ENCODE results near the gene ATP6V0B. TPM values are rescaled to one million over a fixed set of nuclear protein-coding genes. Genes with fewer than 3 reads are reported as not detected.

ATP6V0B gene
- total RNA-seq, 4 donors from 2014 or later: 71.2 to 229 (median 106) TPM

GRCh38 chr1:43954036-43954435 lies 20.7 kb upstream of the ATP6V0B start:
- no peak for TF ChIP-seq CTCF (IDR thresholded peaks at IDR 0.05; ENCODE audit: low read depth)

- TF ChIP-seq CTCF (IDR thresholded peaks at IDR 0.05; ENCODE audit: low read depth): no peak
These were observed 18.5 kb upstream of the ATP6V0B start for GRCh38 chr1:43956234-43956633.

- TF ChIP-seq CTCF (IDR thresholded peaks at IDR 0.05; ENCODE audit: low read depth): no peak
These were observed 17.2 kb upstream of the ATP6V0B start for GRCh38 chr1:43957407-43958040.

GRCh38 chr1:43958351-43959255 lies 16.2 kb upstream of the ATP6V0B start:
- TF ChIP-seq CTCF (IDR thresholded peaks at IDR 0.05; ENCODE audit: low read depth): no peak

GRCh38 chr1:43960798-43961197 lies 14.0 kb upstream of the ATP6V0B start:
- no peak for TF ChIP-seq CTCF (IDR thresholded peaks at IDR 0.05; ENCODE audit: low read depth)

- TF ChIP-seq CTCF (IDR thresholded peaks at IDR 0.05; ENCODE audit: low read depth): no peak
These were observed 13.1 kb upstream of the ATP6V0B start for GRCh38 chr1:43961692-43962091.

GRCh38 chr1:43962324-43962723 lies 12.4 kb upstream of the ATP6V0B start:
- no peak for TF ChIP-seq CTCF (IDR thresholded peaks at IDR 0.05; ENCODE audit: low read depth)

Measured in subcutaneous adipose tissue (tissue), 4 donors.